ENCODE measurements around the gene RGR. TPM values are rescaled to one million over a fixed set of nuclear protein-coding genes. Genes with fewer than 3 reads are reported as not detected.

Gene RGR
- total RNA-seq, 1 experiment from 2014 or later = not detected

DNA sequence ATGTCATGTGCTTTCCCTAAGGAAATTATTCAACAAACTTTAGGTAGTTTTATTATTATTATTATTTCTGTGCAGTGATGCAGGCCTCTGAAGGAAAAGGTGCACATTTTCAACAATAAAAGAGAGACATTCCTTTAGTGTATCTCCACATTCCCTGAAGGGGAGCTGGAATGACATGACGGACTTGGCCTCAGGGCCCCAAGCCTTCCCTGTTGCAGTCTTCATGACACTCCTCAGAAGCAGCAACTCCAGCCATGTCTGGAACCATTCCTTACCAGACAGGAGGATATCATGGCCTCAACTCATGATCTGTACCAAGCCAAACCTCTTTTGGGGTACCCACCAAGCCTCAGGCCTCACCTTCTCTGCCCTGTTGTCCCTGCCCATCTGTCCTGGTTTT lies 48.3 kb downstream of the RGR start:
- no peak for DNase-seq (ENCODE audit: low read depth)

DNA sequence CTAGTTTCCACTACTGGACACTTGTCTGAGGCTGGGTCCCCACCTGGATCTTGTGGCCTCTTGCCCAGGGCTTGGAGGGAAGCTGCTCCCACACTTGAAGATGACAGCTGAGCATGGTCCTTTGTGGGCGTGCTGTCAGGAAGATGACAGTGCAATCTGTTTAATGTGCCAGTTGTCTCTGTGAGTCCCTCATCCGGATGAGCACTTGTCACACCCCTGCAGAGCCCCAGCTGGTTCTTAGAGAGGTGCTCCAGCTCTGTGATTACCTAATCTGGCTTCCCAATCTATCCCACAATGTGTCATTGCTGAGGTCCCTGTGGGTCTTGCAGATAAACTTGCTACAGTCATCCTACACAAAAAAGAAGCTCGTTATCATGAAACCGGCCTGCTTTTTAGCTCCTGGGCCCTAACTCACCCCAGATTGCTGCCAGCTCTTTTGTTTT lies 48.7 kb downstream of the RGR start:
- DNase-seq (ENCODE audit: low read depth) = no peak

DNA sequence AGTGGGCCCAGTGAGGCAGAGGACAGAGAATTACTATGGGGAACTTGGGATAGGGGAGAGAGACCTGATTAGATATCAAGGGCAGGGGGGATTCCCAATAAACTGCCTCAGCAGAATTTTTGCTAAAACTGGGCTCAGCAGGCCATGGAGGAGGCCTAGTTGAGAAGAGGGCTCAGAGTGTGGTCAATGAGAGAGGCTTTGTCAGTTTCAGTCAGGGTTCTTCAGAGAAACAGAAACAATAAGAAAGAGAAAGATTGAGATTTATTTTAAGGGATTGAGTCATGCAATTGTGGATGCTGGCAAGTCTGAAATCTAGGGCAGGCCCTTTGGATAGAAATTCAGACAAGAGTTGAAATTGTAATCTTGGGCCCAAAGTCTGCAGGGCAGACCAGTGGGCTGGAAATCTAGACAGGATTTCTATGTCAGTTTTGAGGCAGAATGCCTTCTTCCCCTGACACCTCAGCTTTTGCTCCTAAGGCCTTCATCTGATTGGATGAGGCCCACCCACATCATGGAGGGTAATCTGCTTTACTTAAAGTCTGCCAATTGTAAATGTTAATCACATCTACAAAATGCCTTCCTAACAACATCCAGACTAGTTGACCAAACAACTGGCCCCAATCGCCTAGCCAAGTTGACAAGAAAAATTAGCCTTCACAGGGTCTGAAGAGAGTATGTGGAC lies 50.1 kb downstream of the RGR start:
- DNase-seq (ENCODE audit: low read depth) = no peak

DNA sequence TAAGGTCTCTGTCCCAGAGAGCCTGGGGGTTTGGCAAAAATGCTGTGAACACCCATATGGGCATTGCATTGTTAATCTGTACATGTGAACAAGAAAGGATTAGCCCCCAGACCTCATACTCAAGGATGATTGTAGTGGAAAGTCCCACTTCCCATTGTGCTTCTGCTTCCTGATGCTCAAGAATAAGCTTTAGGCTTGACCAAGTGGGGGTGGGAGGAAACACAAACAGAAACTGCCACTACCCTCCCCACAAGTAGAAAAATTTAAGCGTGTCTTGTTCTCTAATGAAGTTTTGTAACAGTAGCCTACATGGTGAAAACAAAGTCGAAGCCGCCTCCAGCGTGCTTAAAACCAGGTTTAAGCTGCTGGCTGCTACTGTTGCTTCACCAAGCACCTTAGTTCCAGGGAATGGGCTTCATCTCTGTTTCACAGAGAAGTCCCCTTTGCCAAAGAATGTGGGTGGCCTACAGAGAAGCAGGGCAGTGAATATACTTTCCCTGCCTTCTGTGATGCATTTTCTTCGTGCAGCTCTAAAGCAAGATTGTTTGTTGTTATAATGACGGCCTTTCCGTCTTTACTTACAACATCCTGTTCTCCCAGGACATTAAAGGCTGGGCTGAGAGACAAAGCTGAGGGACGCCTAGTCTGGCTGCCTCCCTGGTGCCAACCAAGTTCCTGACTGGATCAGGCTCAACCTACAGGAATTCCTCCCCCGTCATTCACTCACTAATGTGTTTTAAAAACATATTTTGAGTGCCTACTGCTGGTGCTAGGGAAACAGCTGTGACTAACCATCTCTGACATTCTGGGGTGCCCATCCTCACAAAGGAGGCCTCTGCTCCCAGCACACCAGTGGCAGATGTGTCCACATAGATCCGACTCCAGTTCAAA lies 51.5 kb downstream of the RGR start:
- peak; percentile 87 for DNase-seq (ENCODE audit: low read depth)

DNA sequence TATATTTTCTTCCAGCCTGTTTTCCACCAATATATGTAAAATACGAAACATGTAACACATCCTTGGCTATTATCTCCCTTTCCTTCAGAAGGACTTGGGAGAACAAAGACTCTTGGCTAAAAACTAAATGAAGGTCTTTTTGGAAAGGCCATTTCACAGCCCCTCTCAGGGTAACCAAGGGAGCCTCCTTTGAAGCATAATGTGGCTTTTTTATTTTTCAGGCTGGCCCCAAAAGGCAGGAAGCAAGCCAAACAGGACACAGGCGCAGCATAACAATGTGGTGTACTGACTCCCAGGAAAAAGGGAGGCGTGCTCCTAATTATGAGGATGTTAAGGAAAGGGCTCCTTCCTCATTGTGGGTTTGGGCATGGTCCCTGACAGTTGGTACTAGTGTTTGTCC lies 53.2 kb downstream of the RGR start:
- DNase-seq (ENCODE audit: low read depth) = no peak

DNA sequence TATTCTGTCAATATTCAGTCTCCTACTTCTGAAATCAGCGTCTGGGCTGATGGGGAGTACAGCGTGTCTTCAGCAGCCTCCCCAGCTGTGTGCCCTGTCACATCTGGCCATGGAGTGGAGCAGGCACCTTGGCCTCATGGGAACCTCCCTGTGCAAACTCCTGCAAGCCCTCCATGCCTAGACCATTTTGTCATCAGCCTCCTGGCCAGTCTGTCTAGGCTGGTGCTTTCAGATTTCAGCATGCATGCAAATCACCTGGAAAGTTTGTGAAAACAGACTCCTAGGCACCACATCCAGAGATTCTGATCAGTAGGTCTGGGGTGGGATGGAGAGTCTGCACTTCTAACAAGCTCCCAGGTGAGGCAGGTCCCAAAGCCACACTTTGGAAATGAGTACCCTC lies 57.4 kb downstream of the RGR start:
- no peak for DNase-seq (ENCODE audit: low read depth)

DNA sequence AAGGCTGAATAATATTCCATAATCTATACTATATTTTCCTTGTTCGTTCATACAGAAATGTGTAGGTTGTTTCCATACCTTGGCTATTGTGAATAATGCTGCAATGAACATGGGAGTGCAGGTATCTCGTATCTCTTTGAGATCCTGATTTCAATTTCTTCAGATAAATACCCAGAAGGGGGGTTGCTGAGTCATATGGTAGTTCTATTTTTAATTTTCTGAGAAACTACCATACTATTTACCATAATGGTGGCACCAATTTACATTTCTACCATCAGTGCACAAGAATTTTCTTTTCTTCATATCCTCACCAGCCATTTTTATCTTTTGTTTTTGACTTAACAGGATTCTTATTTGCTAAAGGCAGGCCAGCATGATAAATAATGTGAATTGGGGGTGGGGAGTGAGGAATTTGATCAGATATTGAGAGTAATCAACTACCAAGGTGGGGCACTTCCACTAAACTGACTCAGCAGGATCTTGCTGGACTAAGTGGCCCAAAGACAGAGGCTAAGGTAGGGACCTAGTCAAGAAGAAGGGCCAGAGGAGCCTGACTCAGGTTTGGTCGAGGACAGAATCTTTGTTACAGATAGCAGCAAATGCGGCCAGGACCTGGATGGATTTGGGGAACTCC lies 62.0 kb downstream of the RGR start:
- no peak for DNase-seq (ENCODE audit: low read depth)

DNA sequence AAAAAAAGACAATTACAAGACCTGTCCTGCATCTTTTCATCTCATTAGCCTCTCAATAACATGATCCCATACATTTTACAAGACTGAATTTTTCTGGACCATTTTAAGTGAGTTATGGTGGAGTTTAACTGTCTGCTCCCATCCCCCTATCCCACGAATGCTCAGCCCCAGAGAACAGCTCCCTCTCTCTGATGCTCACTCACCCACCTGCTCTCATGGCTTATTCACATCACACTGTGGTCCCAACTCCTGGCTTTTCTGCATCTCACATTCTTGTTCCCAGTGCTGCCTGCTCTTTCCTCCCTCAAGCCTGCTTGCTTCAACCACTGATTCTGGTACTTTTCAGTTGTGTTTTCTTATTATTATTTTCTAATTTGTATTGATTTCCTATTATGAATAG lies 63.2 kb downstream of the RGR start:
- no peak for DNase-seq (ENCODE audit: low read depth)

DNA sequence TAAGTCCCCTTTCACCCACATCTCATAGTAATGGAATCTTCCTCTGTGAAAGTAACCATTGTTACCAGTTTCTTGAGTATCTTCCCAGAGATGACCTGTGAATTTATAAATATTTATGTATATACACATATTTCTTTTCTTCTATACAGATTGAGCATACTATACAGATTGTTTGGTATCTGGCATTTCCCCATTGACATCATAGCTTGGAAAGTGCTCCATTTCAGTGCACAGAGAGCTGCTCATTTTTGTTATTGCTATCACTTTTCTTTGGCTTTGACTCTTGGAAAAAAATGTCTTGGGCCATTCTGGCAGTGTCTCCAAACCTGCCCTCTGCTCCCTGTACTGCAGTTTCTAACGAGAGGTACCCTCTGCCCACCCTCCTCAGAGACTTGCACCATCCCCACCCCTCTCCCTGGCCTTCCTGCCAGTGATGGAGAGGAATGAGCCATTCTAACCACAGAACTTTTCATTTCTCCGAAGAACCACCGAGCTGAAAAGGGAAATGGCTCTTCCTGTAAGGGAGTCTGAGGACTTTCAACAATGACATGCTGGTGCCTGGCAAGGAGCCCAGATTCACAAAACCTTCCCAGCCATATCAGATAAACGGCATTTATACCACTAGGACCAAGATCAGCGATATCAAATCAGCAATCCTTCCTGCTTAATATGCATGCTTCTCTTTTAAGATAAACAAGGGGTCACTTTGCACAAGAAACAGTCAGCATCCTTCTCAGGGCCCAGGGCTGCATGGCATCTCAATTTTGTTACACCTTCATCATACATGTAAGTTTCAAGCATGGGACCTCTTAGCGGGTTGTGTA lies 63.8 kb downstream of the RGR start:
- DNase-seq (ENCODE audit: low read depth) = peak; percentile 84

Other genes starting within 250 kb of the RGR start
- gene GHITM, start 105.5 kb upstream of the RGR start, total RNA-seq (2014; rRNA removed; shearing (Covaris generic)) = 219 and 262 TPM in 2 replicates
- not detected in 2 replicates for gene GPR15LG, start 71.3 kb upstream of the RGR start, total RNA-seq (2014; rRNA removed; shearing (Covaris generic))
- not detected in 2 replicates for gene CDHR1, start 50.5 kb upstream of the RGR start, total RNA-seq (2014; rRNA removed; shearing (Covaris generic))
- gene LRIT2, start 19.5 kb upstream of the RGR start, total RNA-seq (2014; rRNA removed; shearing (Covaris generic)) = not detected in 2 replicates
- gene LRIT1, start 3.5 kb upstream of the RGR start, total RNA-seq (2014; rRNA removed; shearing (Covaris generic)) = not detected in 2 replicates
- 13.2 and 24.5 TPM in 2 replicates for gene CCSER2, start 83.5 kb downstream of the RGR start, total RNA-seq (2014; rRNA removed; shearing (Covaris generic))

All from HT1080 (cell line).